Muscle layer of duodenum (tissue), 2 donors: ENCODE measurements around the gene PSORS1C2.

Experiments
- H3K27ac ChIP-seq: one replicate; pipeline ENCODE4 v1.7.0; 2013; ENCODE audit warnings: mild to moderate bottlenecking, low read length
- H3K27me3 ChIP-seq: one replicate; pipeline ENCODE4 v1.7.0; 2013; ENCODE audit warnings: low read depth, mild to moderate bottlenecking, control low read depth, low read length
- H3K36me3 ChIP-seq, 2 donors: one replicate each; pipeline ENCODE4 v1.7.0; 2013; ENCODE audit warnings: low read length in 2 of 2, control low read depth in 1 of 2, mild to moderate bottlenecking in 1 of 2; ENCODE audit not compliant: insufficient read depth in 2 of 2, control insufficient read depth in 1 of 2
- H3K4me1 ChIP-seq, 2 donors: one replicate each; pipeline ENCODE4 v1.7.0; 2013; ENCODE audit warnings: low read length in 2 of 2, mild to moderate bottlenecking in 2 of 2, control low read depth in 1 of 2, moderate library complexity in 1 of 2; ENCODE audit not compliant: insufficient read depth in 2 of 2, control insufficient read depth in 1 of 2
- H3K4me3 ChIP-seq, 2 donors: one replicate each; pipeline ENCODE4 v1.7.0; 2013; ENCODE audit warnings: low read length in 2 of 2, low read depth in 1 of 2, mild to moderate bottlenecking in 1 of 2
- H3K9me3 ChIP-seq, 2 donors: one replicate each; pipeline ENCODE4 v1.7.0; 2013; ENCODE audit warnings: low read length in 2 of 2, control low read depth in 1 of 2, mild to moderate bottlenecking in 1 of 2; ENCODE audit not compliant: control insufficient read depth in 1 of 2
- donor health status: healthy.

The PSORS1C2 gene

GRCh38 chr6:31154436-31154835 is 15.6 kb upstream of the PSORS1C2 start:
- H3K27ac ChIP-seq = no peak overlapping the region
- H3K4me1 ChIP-seq = peaks cover 4 to 11% of the 10 kb centered on the region in 2 donors
- H3K27me3 ChIP-seq = no peaks in the 10 kb centered on the region
- no peak overlapping the region for H3K4me3 ChIP-seq
- peaks cover 9 to 17% of the 10 kb centered on the region in 2 donors for H3K36me3 ChIP-seq
- H3K9me3 ChIP-seq = no peaks in the 10 kb centered on the region

GRCh38 chr6:31152781-31153180 is 13.9 kb upstream of the PSORS1C2 start:
- no peaks in the 10 kb centered on the region for H3K27me3 ChIP-seq
- H3K4me3 ChIP-seq = no peak overlapping the region
- H3K9me3 ChIP-seq = no peaks in the 10 kb centered on the region
- H3K27ac ChIP-seq = no peak overlapping the region
- H3K4me1 ChIP-seq = peaks cover 0 to 3% of the 10 kb centered on the region in 2 donors
- H3K36me3 ChIP-seq = peaks cover 9 to 21% of the 10 kb centered on the region in 2 donors

- Histone ChIP-seq H3K27me3 (no peaks in the 10 kb centered on the region), H3K4me1 (no peaks in the 10 kb centered on the region), H3K27ac (no peak overlapping the region), H3K9me3 (no peaks in the 10 kb centered on the region), H3K4me3 (no peak overlapping the region), H3K36me3 (peaks cover 9 to 35% of the 10 kb centered on the region in 2 donors)
Measured at GRCh38 chr6:31149827-31150447, 11.1 kb upstream of the PSORS1C2 start.

GRCh38 chr6:31145386-31145785 is 6.5 kb upstream of the PSORS1C2 start:
- H3K4me1 ChIP-seq = peaks cover 0 to 11% of the 10 kb centered on the region in 2 donors
- no peaks in the 10 kb centered on the region for H3K27me3 ChIP-seq
- H3K36me3 ChIP-seq = peaks cover 5 to 29% of the 10 kb centered on the region in 2 donors
- H3K27ac ChIP-seq = no peak overlapping the region
- no peak overlapping the region for H3K4me3 ChIP-seq
- no peaks in the 10 kb centered on the region for H3K9me3 ChIP-seq

GRCh38 chr6:31144970-31145340 is 6.1 kb upstream of the PSORS1C2 start:
- H3K4me1 ChIP-seq = peaks cover 0 to 11% of the 10 kb centered on the region in 2 donors
- no peaks in the 10 kb centered on the region for H3K27me3 ChIP-seq
- no peak overlapping the region for H3K4me3 ChIP-seq
- H3K27ac ChIP-seq = no peak overlapping the region
- peaks cover 1 to 25% of the 10 kb centered on the region in 2 donors for H3K36me3 ChIP-seq
- H3K9me3 ChIP-seq = no peaks in the 10 kb centered on the region

- Histone ChIP-seq H3K4me1 (peaks cover 0 to 14% of the 10 kb centered on the region in 2 donors), H3K27me3 (no peaks in the 10 kb centered on the region), H3K4me3 (no peak overlapping the region), H3K9me3 (no peaks in the 10 kb centered on the region), H3K36me3 (peaks cover 0 to 25% of the 10 kb centered on the region in 2 donors), H3K27ac (no peak overlapping the region)
Measured at GRCh38 chr6:31144296-31144969, 5.6 kb upstream of the PSORS1C2 start.

- Histone ChIP-seq H3K27me3 (no peaks in the 10 kb centered on the region), H3K27ac (no peak overlapping the region), H3K9me3 (no peaks in the 10 kb centered on the region), H3K36me3 (peaks cover 0 to 21% of the 10 kb centered on the region in 2 donors), H3K4me1 (peaks cover 0 to 15% of the 10 kb centered on the region in 2 donors), H3K4me3 (no peak overlapping the region)
Measured at GRCh38 chr6:31143148-31143547, 4.3 kb upstream of the PSORS1C2 start.

GRCh38 chr6:31142361-31142761 is 3.5 kb upstream of the PSORS1C2 start:
- H3K4me3 ChIP-seq = no peak overlapping the region
- peaks cover 0 to 15% of the 10 kb centered on the region in 2 donors for H3K4me1 ChIP-seq
- H3K27me3 ChIP-seq = no peaks in the 10 kb centered on the region
- no peaks in the 10 kb centered on the region for H3K9me3 ChIP-seq
- peaks cover 0 to 21% of the 10 kb centered on the region in 2 donors for H3K36me3 ChIP-seq
- H3K27ac ChIP-seq = no peak overlapping the region

- Histone ChIP-seq H3K4me3 (no peak overlapping the region), H3K27ac (no peak overlapping the region)
Measured at GRCh38 chr6:31140643-31141042, 1.8 kb upstream of the PSORS1C2 start.

GRCh38 chr6:31139599-31139998 is 733 bp upstream of the PSORS1C2 start:
- no peak overlapping the region for H3K4me3 ChIP-seq

More at GRCh38 chr6:31140643-31141042, 1.8 kb upstream of the PSORS1C2 start:
- H3K36me3 ChIP-seq = peaks cover 0 to 14% of the 10 kb centered on the region in 2 donors
- H3K4me1 ChIP-seq = peaks cover 0 to 15% of the 10 kb centered on the region in 2 donors
- no peaks in the 10 kb centered on the region for H3K27me3 ChIP-seq
- H3K9me3 ChIP-seq = no peaks in the 10 kb centered on the region

GRCh38 chr6:31135710-31136109 is 3.2 kb downstream of the PSORS1C2 start:
- Histone ChIP-seq H3K27me3 (no peaks in the 10 kb centered on the region), H3K9me3 (no peaks in the 10 kb centered on the region), H3K4me1 (peaks cover 0 to 4% of the 10 kb centered on the region in 2 donors), H3K4me3 (no peak overlapping the region), H3K36me3 (no peaks in the 10 kb centered on the region), H3K27ac (no peak overlapping the region)

More at GRCh38 chr6:31139599-31139998, 733 bp upstream of the PSORS1C2 start:
- H3K36me3 ChIP-seq = peaks cover 0 to 4% of the 10 kb centered on the region in 2 donors
- no peaks in the 10 kb centered on the region for H3K27me3 ChIP-seq
- H3K9me3 ChIP-seq = no peaks in the 10 kb centered on the region
- H3K4me1 ChIP-seq = peaks cover 0 to 15% of the 10 kb centered on the region in 2 donors
- H3K27ac ChIP-seq = no peak overlapping the region
